Frontal cortex (tissue), 4 donors: ENCODE measurements around the gene AFF2. TPM values are rescaled to one million over a fixed set of nuclear protein-coding genes. Genes with fewer than 3 reads are reported as not detected.

ENCODE experiments used
- DNase-seq, 2 donors: peaks; one replicate each; pipeline ENCODE4 v3.0.0; 2012; ENCODE audit warnings: low spot score in 2 of 2
- FAIRE-seq: peaks from 2 replicates; lab custom pipeline; 2012; peaks lifted over from hg19 to GRCh38; lab: Jason Lieb, UNC
- total RNA-seq: library from RNA; depleted of rRNA; stranded (reverse); fragments of >200 nt; gene quantifications from one replicate; pipeline ENCODE4 v1.2.3, GENCODE V29; 2014
- donor health status: control.
- donor health status: control.
- donor health status: control.

The AFF2 gene
- total RNA-seq, 1 donor from 2014 or later: 313 TPM

GRCh38 chrX:148576396-148576795 is 76.0 kb downstream of the AFF2 start:
- FAIRE-seq: no peak
- no peak for DNase-seq

- FAIRE-seq: no peak
- no peak for DNase-seq
Observed at GRCh38 chrX:148577741-148578140, 77.3 kb downstream of the AFF2 start.

GRCh38 chrX:148580016-148580415 is 79.6 kb downstream of the AFF2 start:
- no peak for FAIRE-seq
- DNase-seq: no peak

- FAIRE-seq: no peak
- DNase-seq: no peak
Observed at GRCh38 chrX:148582353-148582752, 81.9 kb downstream of the AFF2 start.

- FAIRE-seq: no peak
- no peak for DNase-seq
Observed at GRCh38 chrX:148588649-148589310, 88.4 kb downstream of the AFF2 start.

GRCh38 chrX:148592595-148592994 is 92.2 kb downstream of the AFF2 start:
- FAIRE-seq (no peak), DNase-seq (no peak)

DNA sequence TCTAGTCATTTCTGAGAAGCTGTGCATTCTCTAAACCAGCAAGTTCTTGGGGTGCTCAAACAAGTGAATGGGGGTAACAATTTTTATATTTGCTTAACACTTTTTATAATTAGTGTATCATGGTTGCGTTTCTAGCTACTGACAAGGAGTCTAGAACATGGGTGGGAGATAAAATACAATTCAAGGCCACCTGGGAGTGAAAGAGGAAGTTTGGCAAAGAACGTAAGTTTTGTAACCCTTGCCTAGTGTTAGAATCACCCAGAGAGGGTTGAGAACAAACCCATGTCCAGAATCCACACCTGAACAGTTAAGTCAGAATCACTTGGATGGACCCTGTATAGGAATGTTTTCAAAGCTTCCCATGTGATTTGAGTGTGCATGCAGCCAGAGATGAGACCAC is 92.7 kb downstream of the AFF2 start:
- FAIRE-seq (no peak), DNase-seq (no peak)

GRCh38 chrX:148593987-148594386 is 93.6 kb downstream of the AFF2 start:
- FAIRE-seq (no peak), DNase-seq (no peak)

DNA sequence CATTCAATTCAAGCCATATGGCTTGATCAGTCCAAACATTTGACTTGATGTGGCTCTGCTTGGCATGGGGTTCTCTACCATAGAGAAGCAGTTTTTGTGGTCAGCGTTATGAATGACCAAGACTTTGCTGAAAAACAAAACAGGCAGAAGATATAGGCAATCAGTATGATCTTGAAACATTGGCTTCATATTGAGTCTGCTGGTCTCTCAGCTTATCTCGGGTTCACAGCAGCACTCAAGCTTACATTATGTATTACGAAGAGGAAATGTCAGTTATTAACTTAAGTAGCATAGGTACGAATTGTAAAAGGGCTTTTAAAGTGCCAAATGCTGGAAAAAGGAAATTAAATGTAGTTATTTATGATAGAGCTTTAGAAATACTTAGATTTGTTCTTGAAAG is 99.0 kb downstream of the AFF2 start:
- DNase-seq (no peak), FAIRE-seq (no peak)

- DNase-seq: no peak
- no peak for FAIRE-seq
Observed at GRCh38 chrX:148600131-148600530, 99.7 kb downstream of the AFF2 start.

GRCh38 chrX:148600581-148600980 is 100.2 kb downstream of the AFF2 start:
- no peak for FAIRE-seq
- DNase-seq: no peak

DNA sequence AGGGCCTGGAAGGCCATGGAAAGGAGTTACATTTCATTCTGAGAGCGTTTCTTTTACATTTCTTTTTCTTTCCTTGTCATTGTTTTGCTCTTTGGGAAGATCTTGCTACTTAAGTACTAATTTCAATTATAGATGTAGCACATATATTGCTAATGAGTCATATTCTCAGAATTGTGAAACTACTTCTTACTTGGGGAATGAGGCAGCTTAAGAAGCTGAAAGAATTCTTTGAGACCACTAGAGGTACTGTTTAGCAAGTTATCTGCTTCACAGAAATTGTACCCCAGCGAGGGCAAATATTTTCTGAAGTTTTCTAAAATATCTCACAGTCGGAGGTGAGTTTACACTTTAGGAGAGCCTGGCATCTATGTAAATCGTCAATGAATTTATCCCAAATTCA is 100.6 kb downstream of the AFF2 start:
- FAIRE-seq (no peak), DNase-seq (no peak)

- no peak for FAIRE-seq
- no peak for DNase-seq
Observed at GRCh38 chrX:148609515-148610327, 109.3 kb downstream of the AFF2 start.

DNA sequence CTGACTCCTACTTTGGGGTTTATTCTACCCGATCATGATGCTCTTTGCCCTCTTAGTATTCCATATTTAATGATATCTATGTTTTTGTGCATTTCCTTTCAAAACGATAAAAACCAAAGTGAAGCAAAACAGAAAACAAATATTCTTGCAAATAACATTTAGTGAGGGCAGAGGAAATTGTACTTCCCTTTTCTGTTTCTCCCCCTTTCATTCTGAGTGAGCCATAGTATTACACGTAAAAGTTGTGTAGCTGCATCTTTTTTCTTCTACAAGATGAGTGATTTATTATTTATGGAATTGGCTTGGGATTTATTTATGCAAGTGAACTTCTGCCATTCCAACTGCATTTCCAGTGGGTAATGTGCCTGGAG is 109.9 kb downstream of the AFF2 start:
- FAIRE-seq (no peak), DNase-seq (no peak)

GRCh38 chrX:148611993-148612392 is 111.6 kb downstream of the AFF2 start:
- FAIRE-seq (no peak), DNase-seq (no peak)

DNA sequence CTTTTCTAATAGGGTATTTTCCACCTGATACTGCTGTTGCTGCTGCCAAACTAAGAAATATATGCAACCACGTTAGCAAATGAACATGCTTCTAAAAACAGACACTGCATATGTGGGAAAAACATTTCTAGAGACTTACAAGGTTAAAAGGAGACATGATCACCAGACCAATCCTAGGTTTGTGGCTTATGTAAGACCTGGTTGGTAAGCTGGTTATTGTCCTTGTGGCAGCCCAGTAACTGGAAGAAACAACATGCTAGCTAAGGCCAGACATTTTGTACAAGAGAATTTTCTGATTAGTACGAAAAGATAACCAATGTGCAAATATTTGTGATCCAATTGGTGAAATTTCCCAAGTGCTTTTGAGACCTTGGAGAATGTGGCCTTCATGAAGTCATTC is 112.0 kb downstream of the AFF2 start:
- no peak for DNase-seq
- no peak for FAIRE-seq

- no peak for FAIRE-seq
- no peak for DNase-seq
Observed at GRCh38 chrX:148613636-148614035, 113.2 kb downstream of the AFF2 start.

DNA sequence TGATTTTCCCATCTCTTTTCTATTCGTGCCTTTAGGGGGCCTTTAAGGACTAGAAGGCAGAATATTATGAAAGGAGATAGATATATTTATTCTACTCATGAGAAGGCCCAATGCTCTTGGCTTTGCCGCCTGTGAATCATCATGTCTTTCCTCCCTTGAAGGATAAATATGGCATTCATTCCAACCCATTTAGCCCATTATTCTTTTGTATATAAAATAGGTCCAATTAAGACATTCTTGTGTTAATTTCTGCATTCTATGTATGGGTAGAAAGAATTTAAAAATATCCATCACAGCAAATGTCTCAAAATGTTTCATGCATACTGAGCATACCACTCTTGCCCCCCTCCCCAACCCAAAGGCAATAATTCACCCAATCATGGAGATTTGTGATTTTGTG is 115.1 kb downstream of the AFF2 start:
- DNase-seq (no peak), FAIRE-seq (no peak)

DNA sequence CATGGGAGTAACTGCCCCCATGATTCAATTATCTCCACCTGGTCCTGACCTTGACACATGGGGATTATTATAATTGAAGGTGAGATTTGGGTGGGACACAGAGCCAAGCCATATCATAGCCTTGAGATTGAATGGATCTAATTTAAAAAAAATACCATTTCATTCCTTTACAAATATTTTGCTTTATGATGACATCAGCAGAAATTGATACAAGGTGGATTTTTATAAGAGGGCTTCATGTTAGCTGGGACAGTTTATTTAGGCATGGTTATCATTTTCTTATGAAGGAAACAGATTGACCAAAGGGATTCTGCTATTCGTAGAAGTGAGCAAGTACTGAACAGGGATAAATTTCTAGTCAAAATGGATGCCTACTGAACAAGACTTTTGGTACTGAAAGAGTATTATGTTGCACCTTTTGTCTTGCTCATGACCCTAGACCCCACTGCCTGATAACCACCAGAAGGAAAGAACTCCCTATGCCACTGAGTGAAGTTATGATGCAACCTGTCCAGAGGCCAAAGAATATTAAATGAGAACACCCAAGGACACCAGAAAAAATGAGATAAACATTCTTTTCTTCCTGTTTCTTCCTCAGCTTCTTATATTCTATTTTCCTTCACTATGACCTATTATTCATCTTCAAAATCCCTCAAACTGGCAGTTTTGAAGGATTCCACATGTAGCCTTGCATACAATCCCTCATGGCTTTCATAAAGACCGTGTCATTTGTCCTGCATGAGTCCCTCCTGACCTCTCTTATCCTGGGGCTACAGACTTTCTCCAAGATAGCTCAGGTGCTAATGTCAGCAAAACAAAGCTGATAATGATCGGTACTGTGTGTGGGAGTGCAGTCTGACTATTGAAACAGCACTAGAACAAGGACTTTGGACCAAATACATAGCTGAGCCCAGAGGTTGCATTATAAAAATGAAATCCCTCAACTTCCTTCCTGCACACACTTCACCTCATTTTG is 118.3 kb downstream of the AFF2 start:
- FAIRE-seq (no peak), DNase-seq (no peak)

- FAIRE-seq: no peak
- no peak for DNase-seq
Observed at GRCh38 chrX:148620023-148620422, 119.6 kb downstream of the AFF2 start.
